Measurements from ENCODE around the gene PLCB4.

GRCh38 chr20:9019833-9020232 is 49.1 kb upstream of the PLCB4 start:
- TF ChIP-seq CTCF (conservative IDR thresholded peaks at IDR 0.05; ENCODE audit: low read depth in 2 of 2) (no peak), EZH2phosphoT487 (IDR thresholded peaks at IDR 0.05; ENCODE audit: unreplicated experiment) (no peak), POLR2AphosphoS5 (IDR thresholded peaks at IDR 0.05; ENCODE audit: low read depth) (no peak), CREB1 (CRISPR knock-in tag; IDR thresholded peaks at IDR 0.05; ENCODE audit: low read depth) (no peak), STAT1 (IDR thresholded peaks at IDR 0.05; ENCODE audit: unreplicated experiment) (no peak), REST (IDR thresholded peaks at IDR 0.05; ENCODE audit: unreplicated experiment) (no peak), EZH2 (IDR thresholded peaks at IDR 0.05; ENCODE audit: low read depth, unreplicated experiment) (no peak), ZNF331 (CRISPR knock-in tag; IDR thresholded peaks at IDR 0.05; ENCODE audit: low read depth) (no peak), JUNB (IDR thresholded peaks at IDR 0.05; ENCODE audit: unreplicated experiment) (no peak), ZNF114 (CRISPR knock-in tag; IDR thresholded peaks at IDR 0.05) (no peak)
- TF ChIP-seq, protein P1, sequence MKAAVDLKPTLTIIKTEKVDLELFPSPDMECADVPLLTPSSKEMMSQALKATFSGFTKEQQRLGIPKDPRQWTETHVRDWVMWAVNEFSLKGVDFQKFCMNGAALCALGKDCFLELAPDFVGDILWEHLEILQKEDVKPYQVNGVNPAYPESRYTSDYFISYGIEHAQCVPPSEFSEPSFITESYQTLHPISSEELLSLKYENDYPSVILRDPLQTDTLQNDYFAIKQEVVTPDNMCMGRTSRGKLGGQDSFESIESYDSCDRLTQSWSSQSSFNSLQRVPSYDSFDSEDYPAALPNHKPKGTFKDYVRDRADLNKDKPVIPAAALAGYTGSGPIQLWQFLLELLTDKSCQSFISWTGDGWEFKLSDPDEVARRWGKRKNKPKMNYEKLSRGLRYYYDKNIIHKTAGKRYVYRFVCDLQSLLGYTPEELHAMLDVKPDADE (IDR thresholded peaks at IDR 0.05): no peak
- TF ChIP-seq, protein P2, sequence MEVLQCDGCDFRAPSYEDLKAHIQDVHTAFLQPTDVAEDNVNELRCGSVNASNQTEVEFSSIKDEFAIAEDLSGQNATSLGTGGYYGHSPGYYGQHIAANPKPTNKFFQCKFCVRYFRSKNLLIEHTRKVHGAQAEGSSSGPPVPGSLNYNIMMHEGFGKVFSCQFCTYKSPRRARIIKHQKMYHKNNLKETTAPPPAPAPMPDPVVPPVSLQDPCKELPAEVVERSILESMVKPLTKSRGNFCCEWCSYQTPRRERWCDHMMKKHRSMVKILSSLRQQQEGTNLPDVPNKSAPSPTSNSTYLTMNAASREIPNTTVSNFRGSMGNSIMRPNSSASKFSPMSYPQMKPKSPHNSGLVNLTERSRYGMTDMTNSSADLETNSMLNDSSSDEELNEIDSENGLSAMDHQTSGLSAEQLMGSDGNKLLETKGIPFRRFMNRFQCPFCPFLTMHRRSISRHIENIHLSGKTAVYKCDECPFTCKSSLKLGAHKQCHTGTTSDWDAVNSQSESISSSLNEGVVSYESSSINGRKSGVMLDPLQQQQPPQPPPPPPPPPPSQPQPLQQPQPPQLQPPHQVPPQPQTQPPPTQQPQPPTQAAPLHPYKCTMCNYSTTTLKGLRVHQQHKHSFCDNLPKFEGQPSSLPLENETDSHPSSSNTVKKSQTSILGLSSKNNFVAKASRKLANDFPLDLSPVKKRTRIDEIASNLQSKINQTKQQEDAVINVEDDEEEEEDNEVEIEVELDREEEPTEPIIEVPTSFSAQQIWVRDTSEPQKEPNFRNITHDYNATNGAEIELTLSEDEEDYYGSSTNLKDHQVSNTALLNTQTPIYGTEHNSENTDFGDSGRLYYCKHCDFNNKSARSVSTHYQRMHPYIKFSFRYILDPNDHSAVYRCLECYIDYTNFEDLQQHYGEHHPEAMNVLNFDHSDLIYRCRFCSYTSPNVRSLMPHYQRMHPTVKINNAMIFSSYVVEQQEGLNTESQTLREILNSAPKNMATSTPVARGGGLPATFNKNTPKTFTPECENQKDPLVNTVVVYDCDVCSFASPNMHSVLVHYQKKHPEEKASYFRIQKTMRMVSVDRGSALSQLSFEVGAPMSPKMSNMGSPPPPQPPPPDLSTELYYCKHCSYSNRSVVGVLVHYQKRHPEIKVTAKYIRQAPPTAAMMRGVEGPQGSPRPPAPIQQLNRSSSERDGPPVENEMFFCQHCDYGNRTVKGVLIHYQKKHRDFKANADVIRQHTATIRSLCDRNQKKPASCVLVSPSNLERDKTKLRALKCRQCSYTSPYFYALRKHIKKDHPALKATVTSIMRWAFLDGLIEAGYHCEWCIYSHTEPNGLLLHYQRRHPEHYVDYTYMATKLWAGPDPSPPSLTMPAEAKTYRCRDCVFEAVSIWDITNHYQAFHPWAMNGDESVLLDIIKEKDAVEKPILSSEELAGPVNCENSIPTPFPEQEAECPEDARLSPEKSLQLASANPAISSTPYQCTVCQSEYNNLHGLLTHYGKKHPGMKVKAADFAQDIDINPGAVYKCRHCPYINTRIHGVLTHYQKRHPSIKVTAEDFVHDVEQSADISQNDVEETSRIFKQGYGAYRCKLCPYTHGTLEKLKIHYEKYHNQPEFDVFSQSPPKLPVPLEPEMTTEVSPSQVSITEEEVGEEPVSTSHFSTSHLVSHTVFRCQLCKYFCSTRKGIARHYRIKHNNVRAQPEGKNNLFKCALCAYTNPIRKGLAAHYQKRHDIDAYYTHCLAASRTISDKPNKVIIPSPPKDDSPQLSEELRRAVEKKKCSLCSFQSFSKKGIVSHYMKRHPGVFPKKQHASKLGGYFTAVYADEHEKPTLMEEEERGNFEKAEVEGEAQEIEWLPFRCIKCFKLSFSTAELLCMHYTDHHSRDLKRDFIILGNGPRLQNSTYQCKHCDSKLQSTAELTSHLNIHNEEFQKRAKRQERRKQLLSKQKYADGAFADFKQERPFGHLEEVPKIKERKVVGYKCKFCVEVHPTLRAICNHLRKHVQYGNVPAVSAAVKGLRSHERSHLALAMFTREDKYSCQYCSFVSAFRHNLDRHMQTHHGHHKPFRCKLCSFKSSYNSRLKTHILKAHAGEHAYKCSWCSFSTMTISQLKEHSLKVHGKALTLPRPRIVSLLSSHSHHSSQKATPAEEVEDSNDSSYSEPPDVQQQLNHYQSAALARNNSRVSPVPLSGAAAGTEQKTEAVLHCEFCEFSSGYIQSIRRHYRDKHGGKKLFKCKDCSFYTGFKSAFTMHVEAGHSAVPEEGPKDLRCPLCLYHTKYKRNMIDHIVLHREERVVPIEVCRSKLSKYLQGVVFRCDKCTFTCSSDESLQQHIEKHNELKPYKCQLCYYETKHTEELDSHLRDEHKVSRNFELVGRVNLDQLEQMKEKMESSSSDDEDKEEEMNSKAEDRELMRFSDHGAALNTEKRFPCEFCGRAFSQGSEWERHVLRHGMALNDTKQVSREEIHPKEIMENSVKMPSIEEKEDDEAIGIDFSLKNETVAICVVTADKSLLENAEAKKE (CRISPR knock-in tag; IDR thresholded peaks at IDR 0.05): no peak

Measured in GM23338 (cell line).